ENCODE data around the gene PRMT1.

Gene PRMT1

DNA sequence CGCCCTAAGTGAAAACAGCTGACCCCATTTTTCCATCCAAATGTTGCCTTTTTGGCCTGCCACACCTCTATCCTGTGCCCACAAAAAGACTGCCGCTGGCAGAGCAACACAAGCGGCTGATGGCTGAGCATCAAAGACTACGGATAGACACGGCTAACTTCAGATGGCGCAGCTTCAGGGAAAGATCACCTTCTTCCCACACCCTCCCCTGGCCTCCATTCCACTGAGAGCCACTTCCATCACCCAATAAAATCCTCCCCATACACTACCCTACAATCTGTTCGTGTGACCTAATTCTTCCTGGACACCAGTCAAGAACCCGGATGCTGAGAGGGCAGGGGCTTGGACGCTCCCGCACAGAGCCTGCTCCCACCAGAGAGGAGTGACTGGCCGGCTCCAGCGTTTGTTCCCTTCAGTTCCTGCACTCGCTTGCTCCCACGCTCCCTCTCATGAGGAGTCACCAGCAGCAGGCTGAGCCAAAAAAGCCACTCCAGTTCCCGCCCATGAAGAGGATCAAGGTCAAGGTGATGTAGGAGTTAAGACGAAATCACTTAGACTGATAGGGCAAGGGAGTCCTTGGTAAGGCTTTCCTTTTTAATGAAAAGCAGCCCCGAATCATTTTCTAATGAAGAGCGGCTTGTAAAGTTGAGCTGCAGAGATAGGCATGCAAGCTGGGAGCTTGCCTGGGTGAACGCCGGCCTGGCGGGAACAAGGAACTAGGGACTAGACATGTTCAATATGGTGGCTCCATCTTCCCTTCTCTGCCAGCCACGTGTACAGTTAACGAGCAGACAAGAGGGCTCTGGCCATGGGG is 50.4 kb downstream of the PRMT1 start:
- no peak for DNase-seq (ENCODE audit: low read depth)

DNA sequence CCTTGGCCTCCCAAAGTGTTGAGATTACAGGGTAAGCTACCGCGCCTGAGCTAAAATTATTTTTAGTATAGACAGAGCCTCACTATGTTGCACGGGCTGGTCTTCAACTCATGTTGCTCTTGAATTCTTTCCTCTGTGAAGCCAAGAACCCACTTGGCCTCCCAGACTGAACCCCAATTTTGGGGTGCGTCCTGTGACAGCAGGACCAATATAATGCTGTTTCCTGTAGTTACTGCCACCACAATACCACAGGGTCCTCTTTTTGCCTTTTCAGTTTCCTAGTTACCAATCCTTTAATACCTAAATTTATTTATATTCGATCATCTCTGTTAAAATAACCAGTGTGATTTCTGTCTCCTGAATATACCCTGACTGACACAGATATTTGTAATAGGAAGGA is 53.1 kb downstream of the PRMT1 start:
- no peak for DNase-seq (ENCODE audit: low read depth)

Data from activated T-helper 1 cell treated with Interleukin-2 at 50 U/mL for 16 hours (primary cell).